Loucy (cell line): ENCODE results near the gene PALM3.
A peak's percentile ranks its signal among the peaks of the same experiment; 100 is the strongest.
"Not testable (repeated sequence)": the region's sequence is repeated elsewhere in the genome, so short reads cannot be mapped to it uniquely, and the experiment has no call there.

ENCODE experiments used
- H2AFZ ChIP-seq: fragments of 200-600 bp; sonication (generic); 2 replicates; pipeline ENCODE4 v1.6.0; 2016; ENCODE audit warnings: antibody characterized with exemption, mild to moderate bottlenecking, low read length, moderate library complexity
- H3F3A ChIP-seq: fragments of 200-600 bp; 2 replicates; pipeline ENCODE4 v1.6.0; 2016; ENCODE audit warnings: antibody characterized with exemption, low read depth, mild to moderate bottlenecking
- H3K27me3 ChIP-seq: fragments of 200-600 bp; sonication (generic); 2 replicates; pipeline ENCODE4 v1.6.1; 2014; ENCODE audit warnings: low read length, mild to moderate bottlenecking; ENCODE audit not compliant: insufficient read depth, poor library complexity, severe bottlenecking
- H3K36me3 ChIP-seq: fragments of 200-600 bp; sonication (generic); 2 replicates; pipeline ENCODE4 v1.6.1; 2016; ENCODE audit warnings: low read length; ENCODE audit not compliant: insufficient read depth
- H3K4me1 ChIP-seq: fragments of 200-600 bp; sonication (generic); 2 replicates; pipeline ENCODE4 v1.5.1; 2014; ENCODE audit warnings: low read length, mild to moderate bottlenecking; ENCODE audit not compliant: insufficient read depth, poor library complexity, severe bottlenecking
- H3K4me2 ChIP-seq: fragments of 200-600 bp; sonication (generic); 2 replicates; pipeline ENCODE4 v1.6.0; 2014; ENCODE audit warnings: antibody characterized with exemption, low read length, low read depth, mild to moderate bottlenecking; ENCODE audit not compliant: poor library complexity, severe bottlenecking
- H3K4me3 ChIP-seq: fragments of 200-600 bp; sonication (generic); 2 replicates; pipeline ENCODE4 v1.5.1; 2014; ENCODE audit warnings: low read length, mild to moderate bottlenecking, mixed read lengths; ENCODE audit not compliant: poor library complexity, severe bottlenecking
- H3K79me2 ChIP-seq: fragments of 200-600 bp; sonication (generic); 2 replicates; pipeline ENCODE4 v1.6.1; 2014; ENCODE audit warnings: low read length; ENCODE audit not compliant: insufficient read depth
- H3K9ac ChIP-seq: fragments of 200-600 bp; sonication (generic); 2 replicates; pipeline ENCODE4 v1.6.0; 2014; ENCODE audit warnings: mild to moderate bottlenecking, low read depth, low read length, moderate library complexity; ENCODE audit not compliant: poor library complexity, severe bottlenecking
- H3K9me2 ChIP-seq: fragments of 200-600 bp; sonication (generic); replicated peaks from 2 replicates; pipeline ENCODE4 v1.6.1; 2016; ENCODE audit warnings: low read depth, low read length, mixed read lengths
- H3K9me3 ChIP-seq: fragments of 200-600 bp; sonication (generic); 2 replicates; pipeline ENCODE4 v1.6.1; 2014; ENCODE audit warnings: mild to moderate bottlenecking, antibody characterized with exemption, low read length, low read depth; ENCODE audit not compliant: insufficient read depth
- H4K20me1 ChIP-seq: fragments of 200-600 bp; sonication (generic); 2 replicates; pipeline ENCODE4 v1.6.0; 2014; ENCODE audit warnings: antibody characterized with exemption, low read length, mild to moderate bottlenecking; ENCODE audit not compliant: insufficient read depth, poor library complexity, severe bottlenecking
- EZH2phosphoT487 ChIP-seq: fragments of 200-600 bp; IDR thresholded peaks from 2 replicates; pipeline ENCODE4 v1.6.1; 2018; ENCODE audit warnings: antibody characterized with exemption, mild to moderate bottlenecking, moderate library complexity, borderline replicate concordance
- TF ChIP-seq, protein P1 (sequence below): fragments of 200-600 bp; sonication (generic); conservative IDR thresholded peaks from 2 replicates; pipeline ENCODE4 v1.5.1; 2014; ENCODE audit warnings: mild to moderate bottlenecking, antibody characterized with exemption, low read length

Gene PALM3

DNA sequence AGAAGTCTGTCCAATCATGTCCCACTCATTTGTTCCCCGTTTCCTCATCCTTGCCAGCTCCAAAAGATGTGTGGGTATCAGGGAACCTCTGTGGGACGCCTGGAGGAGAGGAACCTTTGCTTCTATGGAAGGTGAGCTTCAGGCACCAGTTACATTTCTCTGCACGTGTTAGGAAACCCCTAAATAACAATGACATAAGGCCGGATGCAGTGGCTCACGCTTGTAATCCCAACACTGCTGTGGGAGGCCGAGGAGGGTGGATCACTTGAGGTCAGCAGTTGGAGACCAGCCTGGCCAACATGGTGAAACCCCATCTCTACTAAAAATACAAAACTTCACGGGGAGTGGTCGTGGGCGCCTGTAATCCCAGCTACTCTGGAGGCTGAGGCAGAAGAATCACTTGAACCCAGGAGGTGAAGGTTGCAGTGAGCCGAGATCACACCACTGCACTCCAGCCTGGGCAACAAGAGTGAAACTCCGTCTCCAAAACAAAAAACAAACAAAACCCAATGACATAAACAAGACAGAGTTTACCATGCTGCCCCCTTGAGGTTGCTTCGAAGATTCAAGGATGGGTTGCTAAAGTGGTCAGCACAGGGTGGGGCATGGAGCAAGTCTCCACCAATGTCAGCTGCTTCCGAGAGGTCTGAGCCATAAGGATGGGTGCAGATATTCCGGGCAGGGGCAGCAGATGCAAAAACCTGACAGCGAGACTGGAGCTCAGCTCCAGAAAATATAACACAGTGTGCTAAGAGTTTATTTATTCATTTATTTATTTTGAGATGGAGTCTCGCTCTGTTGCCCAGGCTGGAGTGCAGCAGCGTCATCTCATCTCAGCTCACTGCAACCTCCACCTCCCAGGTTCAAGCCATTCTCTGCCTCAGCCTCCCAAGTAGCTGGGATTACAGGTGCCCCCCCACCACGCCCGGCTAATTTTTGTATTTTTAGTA is 18.9 kb downstream of the PALM3 start:
- not testable (repeated sequence) for H3K9ac ChIP-seq, H2AFZ ChIP-seq, H3K36me3 ChIP-seq, H3K79me2 ChIP-seq, H3K4me2 ChIP-seq, H3F3A ChIP-seq, H3K9me3 ChIP-seq, H3K4me1 ChIP-seq, H3K4me3 ChIP-seq, H3K27me3 ChIP-seq, H4K20me1 ChIP-seq, H3K9me2 ChIP-seq
- TF ChIP-seq, protein P1, sequence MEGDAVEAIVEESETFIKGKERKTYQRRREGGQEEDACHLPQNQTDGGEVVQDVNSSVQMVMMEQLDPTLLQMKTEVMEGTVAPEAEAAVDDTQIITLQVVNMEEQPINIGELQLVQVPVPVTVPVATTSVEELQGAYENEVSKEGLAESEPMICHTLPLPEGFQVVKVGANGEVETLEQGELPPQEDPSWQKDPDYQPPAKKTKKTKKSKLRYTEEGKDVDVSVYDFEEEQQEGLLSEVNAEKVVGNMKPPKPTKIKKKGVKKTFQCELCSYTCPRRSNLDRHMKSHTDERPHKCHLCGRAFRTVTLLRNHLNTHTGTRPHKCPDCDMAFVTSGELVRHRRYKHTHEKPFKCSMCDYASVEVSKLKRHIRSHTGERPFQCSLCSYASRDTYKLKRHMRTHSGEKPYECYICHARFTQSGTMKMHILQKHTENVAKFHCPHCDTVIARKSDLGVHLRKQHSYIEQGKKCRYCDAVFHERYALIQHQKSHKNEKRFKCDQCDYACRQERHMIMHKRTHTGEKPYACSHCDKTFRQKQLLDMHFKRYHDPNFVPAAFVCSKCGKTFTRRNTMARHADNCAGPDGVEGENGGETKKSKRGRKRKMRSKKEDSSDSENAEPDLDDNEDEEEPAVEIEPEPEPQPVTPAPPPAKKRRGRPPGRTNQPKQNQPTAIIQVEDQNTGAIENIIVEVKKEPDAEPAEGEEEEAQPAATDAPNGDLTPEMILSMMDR, result peak; percentile 64

DNA sequence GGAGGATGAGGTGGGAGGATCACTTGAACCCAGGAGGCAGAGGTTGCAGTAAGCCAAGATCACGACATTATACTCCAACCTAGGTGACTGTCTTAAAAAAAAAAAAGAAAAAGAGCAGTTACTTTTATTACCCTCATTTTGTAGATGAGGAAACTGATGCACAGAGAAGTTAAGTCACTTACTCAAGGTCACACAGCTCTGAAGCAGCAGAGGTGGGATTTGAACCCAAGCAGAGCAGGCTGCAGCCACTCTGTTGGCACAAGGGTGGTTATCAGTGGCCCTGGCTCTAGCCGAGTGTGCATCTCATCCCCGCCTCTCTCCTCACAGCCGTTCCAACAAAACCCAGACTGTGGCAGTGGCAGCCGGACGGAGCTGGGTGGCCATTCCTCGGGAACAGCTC is 22.7 kb downstream of the PALM3 start:
- H3K4me2 ChIP-seq, result no peak overlapping the region
- H3F3A ChIP-seq, result no peaks in the 10 kb centered on the region
- H2AFZ ChIP-seq, result no peak overlapping the region
- no peaks in the 10 kb centered on the region for H3K27me3 ChIP-seq
- no peaks in the 10 kb centered on the region for H4K20me1 ChIP-seq
- H3K36me3 ChIP-seq, result peaks cover 4% of the 10 kb centered on the region; the same call in 1 of the 2 replicates
- H3K9ac ChIP-seq, result no peak overlapping the region
- TF ChIP-seq, protein P1, result no peak
- no peak for TF ChIP-seq EZH2phosphoT487
- H3K79me2 ChIP-seq, result no peaks in the 10 kb centered on the region
- H3K4me1 ChIP-seq, result no peaks in the 10 kb centered on the region
- H3K4me3 ChIP-seq, result no peak overlapping the region
- no peaks in the 10 kb centered on the region for H3K9me3 ChIP-seq
- no peaks in the 10 kb centered on the region for H3K9me2 ChIP-seq

DNA sequence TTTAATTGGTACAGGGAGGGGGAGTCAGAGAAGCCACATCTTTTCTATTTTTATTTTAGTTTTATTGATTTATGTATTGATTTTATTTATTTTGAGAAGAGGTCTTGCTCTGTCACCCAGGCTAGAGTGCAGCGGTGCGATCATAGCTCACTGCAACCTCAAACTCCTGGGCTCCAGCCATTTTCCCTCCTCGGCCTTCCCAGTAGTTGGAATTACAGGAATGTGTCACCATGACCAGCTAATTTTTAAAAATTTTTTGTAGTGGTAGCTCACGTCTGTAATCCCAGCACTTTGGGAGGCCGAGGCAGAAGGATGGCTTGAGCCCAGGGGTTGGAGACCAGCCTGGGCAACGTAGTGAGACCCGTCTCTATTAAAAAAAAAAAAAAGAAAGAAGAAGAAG is 26.2 kb downstream of the PALM3 start:
- H3K9ac ChIP-seq, result no peak overlapping the region
- no peaks in the 10 kb centered on the region for H4K20me1 ChIP-seq
- no peak for TF ChIP-seq EZH2phosphoT487
- TF ChIP-seq, protein P1, result no peak
- H3F3A ChIP-seq, result peaks cover 2% of the 10 kb centered on the region; the same call in 1 of the 2 replicates
- H3K4me3 ChIP-seq, result no peak overlapping the region
- no peaks in the 10 kb centered on the region for H3K9me3 ChIP-seq
- no peak overlapping the region for H2AFZ ChIP-seq
- no peak overlapping the region for H3K4me2 ChIP-seq
- no peaks in the 10 kb centered on the region for H3K27me3 ChIP-seq
- peaks cover 5% of the 10 kb centered on the region for H3K4me1 ChIP-seq
- no peaks in the 10 kb centered on the region for H3K9me2 ChIP-seq
- H3K79me2 ChIP-seq, result peaks cover 10% of the 10 kb centered on the region; the same call in 1 of the 2 replicates
- no peaks in the 10 kb centered on the region for H3K36me3 ChIP-seq

DNA sequence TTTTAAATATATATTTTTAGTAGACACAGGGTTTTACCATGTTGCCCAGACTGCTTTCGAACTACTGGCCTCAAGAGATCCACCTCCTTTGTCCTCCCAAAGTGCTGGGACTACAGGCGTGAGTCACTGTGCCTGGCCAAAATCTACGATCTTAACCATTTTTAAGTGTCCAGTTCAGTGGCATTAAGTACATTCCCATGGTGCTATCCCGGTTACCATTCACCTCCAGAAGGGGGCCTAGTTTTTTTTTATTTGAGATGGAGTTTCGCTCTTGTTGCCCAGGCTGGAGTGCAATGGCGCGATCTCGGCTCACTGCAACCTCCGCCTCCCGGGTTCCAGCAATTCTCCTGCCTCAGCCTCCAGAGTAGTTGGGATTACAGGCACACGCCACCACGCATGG is 26.7 kb downstream of the PALM3 start:
- H3K36me3 ChIP-seq, H3K9ac ChIP-seq, H3K4me3 ChIP-seq, H3K27me3 ChIP-seq, H4K20me1 ChIP-seq, H3K9me2 ChIP-seq, H3K4me2 ChIP-seq, H2AFZ ChIP-seq, H3K79me2 ChIP-seq, H3K4me1 ChIP-seq, H3K9me3 ChIP-seq, H3F3A ChIP-seq: not testable (repeated sequence)
